ENCODE data around the gene EPHA6.
A peak's percentile ranks its signal among the peaks of the same experiment; 100 is the strongest.

The EPHA6 gene

GRCh38 chr3:97719156-97719821 lies 904.9 kb downstream of the EPHA6 start:
- Mint-ChIP-seq H3K4me3 (no peak overlapping the region), H3K27ac (no peak overlapping the region), H3K4me1 (no peaks in the 10 kb centered on the region), H3K27me3 (ENCODE audit: low read depth) (no peaks in the 10 kb centered on the region), H3K36me3 (ENCODE audit: low read depth) (no peaks in the 10 kb centered on the region), H3K9me3 (no peaks in the 10 kb centered on the region)
- TF ChIP-seq CTCF (IDR thresholded peaks at IDR 0.05; ENCODE audit: unreplicated experiment in 3 of 3), result peak; percentile 88 to 94 (median 91)

GRCh38 chr3:97720417-97720816 lies 906.0 kb downstream of the EPHA6 start:
- H3K27me3 Mint-ChIP-seq (ENCODE audit: low read depth), result no peaks in the 10 kb centered on the region
- H3K36me3 Mint-ChIP-seq (ENCODE audit: low read depth), result no peaks in the 10 kb centered on the region
- no peak overlapping the region for H3K27ac Mint-ChIP-seq
- no peak for TF ChIP-seq CTCF (IDR thresholded peaks at IDR 0.05; ENCODE audit: unreplicated experiment in 3 of 3)
- H3K4me3 Mint-ChIP-seq, result no peak overlapping the region
- H3K9me3 Mint-ChIP-seq, result no peaks in the 10 kb centered on the region
- no peaks in the 10 kb centered on the region for H3K4me1 Mint-ChIP-seq

GRCh38 chr3:97721446-97721845 lies 907.1 kb downstream of the EPHA6 start:
- H3K27ac Mint-ChIP-seq, result no peak overlapping the region
- H3K27me3 Mint-ChIP-seq (ENCODE audit: low read depth), result no peaks in the 10 kb centered on the region
- no peaks in the 10 kb centered on the region for H3K4me1 Mint-ChIP-seq
- H3K36me3 Mint-ChIP-seq (ENCODE audit: low read depth), result no peaks in the 10 kb centered on the region
- no peak overlapping the region for H3K4me3 Mint-ChIP-seq
- no peaks in the 10 kb centered on the region for H3K9me3 Mint-ChIP-seq
- no peak for TF ChIP-seq CTCF (IDR thresholded peaks at IDR 0.05; ENCODE audit: unreplicated experiment in 3 of 3)

GRCh38 chr3:97736928-97737327 lies 922.5 kb downstream of the EPHA6 start:
- no peak for TF ChIP-seq CTCF (IDR thresholded peaks at IDR 0.05; ENCODE audit: unreplicated experiment in 3 of 3)
- Mint-ChIP-seq H3K36me3 (ENCODE audit: low read depth) (no peaks in the 10 kb centered on the region), H3K9me3 (no peaks in the 10 kb centered on the region), H3K4me3 (no peak overlapping the region), H3K27me3 (ENCODE audit: low read depth) (no peaks in the 10 kb centered on the region), H3K27ac (peak overlapping the region in 1 of 3 experiments; percentile 59), H3K4me1 (peaks cover 5% of the 10 kb centered on the region)

GRCh38 chr3:97738761-97739160 lies 924.4 kb downstream of the EPHA6 start:
- H3K4me1 Mint-ChIP-seq, result peaks cover 5% of the 10 kb centered on the region
- H3K9me3 Mint-ChIP-seq, result no peaks in the 10 kb centered on the region
- no peaks in the 10 kb centered on the region for H3K27me3 Mint-ChIP-seq (ENCODE audit: low read depth)
- H3K4me3 Mint-ChIP-seq, result no peak overlapping the region
- no peak overlapping the region for H3K27ac Mint-ChIP-seq
- no peak for TF ChIP-seq CTCF (IDR thresholded peaks at IDR 0.05; ENCODE audit: unreplicated experiment in 3 of 3)
- no peaks in the 10 kb centered on the region for H3K36me3 Mint-ChIP-seq (ENCODE audit: low read depth)

GRCh38 chr3:97742036-97742435 lies 927.6 kb downstream of the EPHA6 start:
- H3K9me3 Mint-ChIP-seq, result no peaks in the 10 kb centered on the region
- H3K4me3 Mint-ChIP-seq, result no peak overlapping the region
- peaks cover 2% of the 10 kb centered on the region for H3K4me1 Mint-ChIP-seq
- H3K27me3 Mint-ChIP-seq (ENCODE audit: low read depth), result no peaks in the 10 kb centered on the region
- no peaks in the 10 kb centered on the region for H3K36me3 Mint-ChIP-seq (ENCODE audit: low read depth)
- no peak overlapping the region for H3K27ac Mint-ChIP-seq
- no peak for TF ChIP-seq CTCF (IDR thresholded peaks at IDR 0.05; ENCODE audit: unreplicated experiment in 3 of 3)
